Activated CD4-positive, alpha-beta T cell treated with anti-CD3 and anti-CD28 coated beads, Interleukin-2, amount 10 ng/mL, durations not matched to agents 7 days and 5 days (primary cell): Measurements from ENCODE around the gene EXOC4. TPM values are rescaled to one million over a fixed set of nuclear protein-coding genes. Genes with fewer than 3 reads are reported as not detected.

ENCODE experiments used
- CTCF ChIA-PET: fragments of 350-600 bp; sonication (Branson Sonifier 250); formaldehyde crosslinking; loops from one replicate; lab custom pipeline; 2021; ENCODE audit warnings: antibody characterized with exemption; lab: Charles Lee
- POLR2A ChIA-PET: fragments of 350-600 bp; sonication (Branson Sonifier 250); formaldehyde crosslinking; loops from one replicate; lab custom pipeline; 2021; ENCODE audit warnings: antibody characterized with exemption; lab: Charles Lee
- DNase-seq: peaks from one replicate; pipeline ENCODE4 v3.0.0-alpha.2; 2020
- H3K27ac Mint-ChIP-seq: one replicate; pipeline ENCODE4 v1.8.0; 2021; ENCODE audit warnings: mild to moderate bottlenecking, moderate library complexity, mixed read lengths
- H3K27me3 Mint-ChIP-seq: one replicate; pipeline ENCODE4 v1.8.0; 2021; ENCODE audit warnings: mixed read lengths
- H3K36me3 Mint-ChIP-seq: one replicate; pipeline ENCODE4 v1.8.0; 2021; ENCODE audit warnings: low read depth, mixed read lengths
- H3K4me1 Mint-ChIP-seq: one replicate; pipeline ENCODE4 v1.8.0; 2021; ENCODE audit warnings: mixed read lengths
- H3K4me3 Mint-ChIP-seq: one replicate; pipeline ENCODE4 v1.8.0; 2021; ENCODE audit warnings: mild to moderate bottlenecking, moderate library complexity, mixed read lengths
- H3K9me3 Mint-ChIP-seq: one replicate; pipeline ENCODE4 v1.8.0; 2021; ENCODE audit warnings: mixed read lengths
- total RNA-seq, 2 experiments: library from RNA; stranded (reverse); gene quantifications; one replicate each; pipeline ENCODE4 v1.2.3, GENCODE V29; 2021

Gene EXOC4
- total RNA-seq, 2 experiments from 2014 or later = 76.7 to 84.6 TPM

DNA sequence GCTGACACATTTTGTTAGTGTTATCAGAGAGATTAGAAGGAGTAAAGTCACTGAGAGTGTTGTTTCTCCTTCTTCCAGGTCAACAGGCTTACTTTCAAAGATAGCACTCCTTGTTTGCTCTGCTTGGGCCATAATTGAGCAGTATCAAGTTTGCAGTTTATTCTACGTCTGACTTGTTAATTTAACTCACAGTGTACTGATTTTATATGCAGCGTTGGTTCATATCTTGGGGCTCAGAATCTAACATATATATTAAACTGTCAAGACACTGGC is 430.2 kb downstream of the EXOC4 start:
- Mint-ChIP-seq H3K36me3 (peaks cover 2% of the 10 kb centered on the region), H3K27me3 (no peaks in the 10 kb centered on the region), H3K9me3 (no peaks in the 10 kb centered on the region), H3K27ac (no peak overlapping the region), H3K4me1 (peaks cover 3% of the 10 kb centered on the region), H3K4me3 (no peak overlapping the region)
- no peak for DNase-seq
- ChIA-PET POLR2A (no interaction called here), CTCF (no interaction called here)

DNA sequence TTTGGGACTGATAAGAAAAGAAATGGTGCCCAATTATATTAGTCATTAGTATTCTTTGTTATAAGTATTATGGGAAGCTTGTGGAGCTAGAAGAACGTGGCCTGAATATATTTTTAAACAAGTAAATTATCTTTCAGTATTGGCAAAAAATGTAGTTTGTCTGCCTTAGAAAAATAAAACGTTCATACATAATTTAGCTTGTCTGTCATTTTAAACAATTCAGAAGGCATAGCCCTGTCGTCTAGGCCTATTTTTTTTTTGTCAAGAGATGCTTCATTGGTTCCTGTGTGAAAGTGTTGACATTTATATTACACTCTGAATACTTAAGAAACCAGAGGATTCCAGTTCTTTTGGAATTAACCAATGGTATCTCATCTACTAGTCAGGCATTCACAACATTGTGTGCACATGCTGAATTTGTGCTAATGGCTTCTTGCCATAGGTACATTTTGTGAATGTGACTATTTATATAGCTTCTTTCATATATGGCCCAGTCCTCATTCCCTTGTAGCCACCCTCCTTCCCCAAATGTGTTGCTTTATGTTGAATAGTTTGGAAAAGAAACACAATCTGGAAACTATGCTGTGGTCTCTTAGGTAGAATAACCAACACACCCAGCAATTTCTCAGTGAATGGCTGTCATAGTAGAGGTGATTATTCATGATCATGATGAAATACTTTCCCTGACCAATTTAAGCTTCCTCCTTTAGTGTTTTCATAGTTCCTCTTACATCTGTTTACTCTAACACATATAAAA is 435.8 kb downstream of the EXOC4 start:
- Mint-ChIP-seq H3K27ac (no peak overlapping the region), H3K9me3 (no peaks in the 10 kb centered on the region), H3K27me3 (no peaks in the 10 kb centered on the region), H3K4me3 (no peak overlapping the region), H3K36me3 (peaks cover 2% of the 10 kb centered on the region), H3K4me1 (no peaks in the 10 kb centered on the region)
- no peak for DNase-seq
- POLR2A ChIA-PET = no interaction called here
- CTCF ChIA-PET = interaction anchor here (0.8 kb wide), 1 partner anchor 16 kb away, joined by 4 read pairs; no protein-coding TSS in a partner anchor

DNA sequence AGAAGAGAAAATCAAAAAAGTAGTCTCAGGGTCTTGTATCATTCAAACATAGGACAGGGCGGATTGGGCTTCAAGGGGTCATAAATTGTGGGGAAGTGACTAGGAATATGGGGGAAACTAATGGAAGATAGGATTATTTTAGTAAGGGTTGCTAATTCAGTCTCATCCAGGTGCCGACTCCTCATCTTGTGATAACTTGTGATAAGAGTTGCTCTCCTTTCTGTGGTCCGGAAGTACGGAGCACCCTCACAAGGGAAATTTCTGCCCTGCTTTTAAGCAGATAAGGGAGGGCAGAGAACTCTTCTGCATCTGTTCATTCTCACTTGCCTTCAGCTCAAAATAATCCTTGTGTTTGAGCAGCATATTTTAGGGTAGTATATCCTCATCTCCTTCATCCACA is 437.9 kb downstream of the EXOC4 start:
- DNase-seq = no peak
- ChIA-PET CTCF (no interaction called here), POLR2A (no interaction called here)
- peaks cover 3% of the 10 kb centered on the region for H3K4me1 Mint-ChIP-seq
- H3K27me3 Mint-ChIP-seq = no peaks in the 10 kb centered on the region
- peaks cover 2% of the 10 kb centered on the region for H3K36me3 Mint-ChIP-seq
- no peaks in the 10 kb centered on the region for H3K9me3 Mint-ChIP-seq
- no peak overlapping the region for H3K27ac Mint-ChIP-seq
- H3K4me3 Mint-ChIP-seq = no peak overlapping the region

DNA sequence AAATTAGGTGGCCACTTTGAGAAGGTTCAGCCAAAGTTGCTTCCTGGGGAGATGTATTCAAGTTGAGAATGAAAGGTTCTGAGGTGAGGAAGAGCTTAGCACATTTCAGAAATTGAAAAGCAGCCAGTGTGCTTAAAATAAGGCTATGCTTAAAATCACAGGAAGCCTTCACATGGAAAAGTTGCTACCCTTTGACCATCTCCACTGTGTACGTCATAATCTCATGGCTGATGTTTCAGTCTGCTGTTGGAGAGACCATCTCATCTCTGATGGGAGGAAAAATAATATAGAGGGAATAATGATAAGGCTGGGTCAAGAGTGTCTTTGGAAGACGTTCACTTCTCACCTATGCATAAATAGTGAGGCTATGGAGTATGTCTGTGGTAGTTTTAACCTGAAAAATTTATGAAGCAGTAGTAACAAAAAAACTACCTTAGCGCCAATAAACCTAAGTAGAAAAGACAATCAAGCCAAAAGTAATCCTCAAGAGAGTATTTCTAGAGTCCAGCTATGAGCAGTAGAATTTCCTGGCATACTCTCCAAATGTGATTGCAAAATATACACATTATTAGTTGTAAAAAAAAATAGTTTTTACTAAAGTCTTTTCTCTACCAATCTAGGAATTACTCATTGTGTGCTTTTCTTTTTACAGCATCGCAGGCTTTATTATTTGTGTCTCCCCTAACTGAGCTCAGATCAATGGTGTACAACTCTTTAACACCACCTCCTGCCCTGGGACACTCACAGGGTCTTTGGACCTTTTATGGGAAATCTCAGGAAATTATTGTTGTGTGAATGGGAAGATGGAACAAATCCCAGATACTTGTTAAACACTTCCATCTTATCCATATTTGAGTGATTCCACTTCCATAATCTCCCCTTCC is 439.1 kb downstream of the EXOC4 start:
- Mint-ChIP-seq H3K9me3 (no peaks in the 10 kb centered on the region), H3K27ac (no peak overlapping the region), H3K36me3 (no peaks in the 10 kb centered on the region), H3K4me3 (no peak overlapping the region), H3K4me1 (peaks cover 3% of the 10 kb centered on the region), H3K27me3 (no peaks in the 10 kb centered on the region)
- POLR2A ChIA-PET = no interaction called here
- no peak for DNase-seq
- CTCF ChIA-PET = interaction anchor here (0.6 kb wide), 2 partner anchors 260 to 896 kb away, joined by 3 read pairs; no protein-coding TSS in a partner anchor

DNA sequence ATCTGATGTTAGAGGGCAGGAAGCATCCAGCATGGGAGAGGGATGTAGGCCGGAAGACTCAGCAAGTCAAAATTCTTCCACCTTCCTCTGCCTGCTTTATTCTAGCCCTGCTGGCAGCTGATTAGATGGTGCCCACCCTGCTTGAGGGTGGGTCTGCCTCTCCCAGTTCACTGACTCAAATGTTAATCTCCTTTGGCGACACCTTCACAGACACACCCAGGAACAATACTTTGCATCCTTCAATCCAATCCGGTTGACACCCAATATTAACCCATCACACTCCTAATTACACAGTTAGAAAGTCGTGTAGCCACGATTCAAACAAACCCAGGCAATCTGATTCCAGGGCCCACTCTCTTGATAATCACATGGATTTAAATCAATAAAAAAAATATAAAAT is 440.4 kb downstream of the EXOC4 start:
- POLR2A ChIA-PET = no interaction called here
- peaks cover 3% of the 10 kb centered on the region for H3K4me1 Mint-ChIP-seq
- no peak for DNase-seq
- H3K36me3 Mint-ChIP-seq = no peaks in the 10 kb centered on the region
- CTCF ChIA-PET = no interaction called here
- H3K27me3 Mint-ChIP-seq = no peaks in the 10 kb centered on the region
- H3K9me3 Mint-ChIP-seq = no peaks in the 10 kb centered on the region
- no peak overlapping the region for H3K4me3 Mint-ChIP-seq
- no peak overlapping the region for H3K27ac Mint-ChIP-seq

DNA sequence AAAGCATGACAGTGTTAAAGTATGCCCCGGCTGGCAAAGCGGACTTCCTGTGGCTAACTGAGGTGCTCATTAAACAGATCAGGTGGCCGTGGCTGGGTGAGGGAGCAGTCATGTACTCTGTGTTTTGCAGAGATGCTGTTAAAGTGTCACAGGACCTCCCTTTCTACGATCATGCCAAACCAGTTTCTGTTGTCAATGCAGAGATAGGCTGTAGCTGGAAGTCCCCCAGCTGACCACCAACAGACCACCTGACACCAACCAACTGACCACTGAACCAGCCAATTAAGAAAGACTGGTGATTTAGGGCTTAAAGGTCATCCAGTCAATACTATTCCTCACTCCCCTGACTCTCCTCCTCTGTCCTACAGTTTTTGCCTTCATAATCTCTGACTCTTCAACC is 443.2 kb downstream of the EXOC4 start:
- peaks cover 3% of the 10 kb centered on the region for H3K4me1 Mint-ChIP-seq

DNA sequence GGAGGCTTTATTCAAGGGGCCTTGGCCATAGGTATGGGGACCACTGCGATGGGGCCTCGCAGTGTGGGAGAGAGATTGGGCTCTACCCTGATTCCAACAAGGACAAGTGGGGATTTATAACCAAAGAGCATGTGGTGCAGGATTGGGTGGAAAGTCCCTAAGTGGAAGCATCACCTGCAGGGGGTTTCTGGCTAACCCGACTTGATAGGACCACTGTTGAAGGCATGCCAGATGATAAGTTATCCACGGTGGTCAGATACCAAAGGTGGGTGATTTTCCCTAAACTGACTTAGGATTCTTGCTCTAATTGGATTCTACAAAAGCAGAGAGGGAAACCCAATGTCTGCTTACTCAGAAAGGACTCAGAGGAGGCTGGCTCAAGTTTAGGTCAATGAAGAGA is 444.7 kb downstream of the EXOC4 start:
- POLR2A ChIA-PET = no interaction called here
- no peak for DNase-seq
- Mint-ChIP-seq H3K27ac (no peak overlapping the region), H3K4me1 (peaks cover 3% of the 10 kb centered on the region), H3K9me3 (no peaks in the 10 kb centered on the region), H3K36me3 (no peaks in the 10 kb centered on the region), H3K27me3 (no peaks in the 10 kb centered on the region), H3K4me3 (no peak overlapping the region)
- CTCF ChIA-PET = no interaction called here

More for the DNA sequence above, 443.2 kb downstream of the EXOC4 start:
- no peak overlapping the region for H3K27ac Mint-ChIP-seq
- no peak for DNase-seq
- CTCF ChIA-PET = no interaction called here
- H3K4me3 Mint-ChIP-seq = no peak overlapping the region
- POLR2A ChIA-PET = no interaction called here
- H3K9me3 Mint-ChIP-seq = no peaks in the 10 kb centered on the region
- no peaks in the 10 kb centered on the region for H3K36me3 Mint-ChIP-seq
- H3K27me3 Mint-ChIP-seq = no peaks in the 10 kb centered on the region

DNA sequence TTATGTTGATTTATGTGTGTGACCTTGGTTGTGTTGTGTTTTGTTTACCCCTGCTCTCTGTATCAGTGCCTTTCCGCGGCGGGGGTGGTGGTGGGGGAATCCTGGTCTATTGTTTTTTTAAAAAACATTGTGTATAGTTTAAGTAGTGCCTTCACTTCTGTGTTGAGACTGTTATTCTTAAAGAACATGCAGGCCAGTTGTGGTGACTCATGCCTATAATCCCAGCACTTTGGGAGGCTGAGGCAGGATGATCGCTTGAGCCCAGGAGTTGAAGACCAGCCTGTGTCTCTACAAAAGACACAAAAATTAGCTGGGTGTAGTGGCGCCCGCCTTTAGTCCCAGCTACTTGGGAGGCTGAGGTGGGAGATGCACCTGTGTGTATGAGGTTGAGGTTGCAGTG is 445.2 kb downstream of the EXOC4 start:
- H3K9me3 Mint-ChIP-seq = no peaks in the 10 kb centered on the region
- no peak overlapping the region for H3K4me3 Mint-ChIP-seq
- no peak overlapping the region for H3K27ac Mint-ChIP-seq
- no peaks in the 10 kb centered on the region for H3K27me3 Mint-ChIP-seq
- POLR2A ChIA-PET = no interaction called here
- no peak for DNase-seq
- peaks cover 3% of the 10 kb centered on the region for H3K4me1 Mint-ChIP-seq
- H3K36me3 Mint-ChIP-seq = no peaks in the 10 kb centered on the region
- CTCF ChIA-PET = no interaction called here

DNA sequence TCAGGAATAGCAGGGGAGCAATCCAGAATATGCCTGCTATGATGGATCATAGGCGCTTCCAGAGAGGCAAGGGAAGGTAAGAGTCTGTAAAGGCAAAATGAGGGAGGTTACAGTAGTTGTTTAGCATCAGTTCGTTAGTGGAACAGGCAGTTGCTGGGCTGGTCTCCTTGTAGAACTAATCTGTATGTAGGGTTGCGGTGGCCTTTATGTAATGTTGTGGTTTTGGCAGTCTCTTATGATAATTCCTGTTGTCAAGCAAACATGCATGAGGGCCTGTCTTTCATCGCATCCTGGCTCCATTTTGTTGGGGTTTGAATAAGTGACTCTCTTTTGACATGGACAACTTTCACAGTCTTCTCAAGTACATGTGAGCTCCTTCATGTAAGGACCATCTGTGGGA is 446.5 kb downstream of the EXOC4 start:
- no peak overlapping the region for H3K4me3 Mint-ChIP-seq
- no peaks in the 10 kb centered on the region for H3K9me3 Mint-ChIP-seq
- H3K27me3 Mint-ChIP-seq = no peaks in the 10 kb centered on the region
- CTCF ChIA-PET = no interaction called here
- POLR2A ChIA-PET = no interaction called here
- H3K4me1 Mint-ChIP-seq = peaks cover 3% of the 10 kb centered on the region
- H3K36me3 Mint-ChIP-seq = peaks cover 2% of the 10 kb centered on the region
- no peak overlapping the region for H3K27ac Mint-ChIP-seq
- no peak for DNase-seq

DNA sequence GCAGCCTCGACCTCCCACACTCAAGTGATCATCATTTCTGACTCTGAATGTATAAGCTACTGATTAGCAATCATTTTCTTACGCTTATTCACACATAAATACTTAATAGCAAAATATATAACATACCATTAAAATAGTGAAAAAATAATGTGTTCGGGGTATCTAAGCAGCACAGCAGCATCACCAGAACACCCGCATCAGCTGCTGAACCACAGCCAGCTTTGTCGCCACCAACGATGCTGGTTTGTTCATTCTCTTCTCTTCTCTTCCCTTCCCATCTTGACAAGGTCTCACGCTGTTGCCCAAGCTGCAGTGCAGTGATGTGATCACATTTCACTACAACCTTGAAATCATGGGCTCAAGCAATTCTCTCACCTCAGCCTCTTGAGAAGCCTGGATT is 449.2 kb downstream of the EXOC4 start:
- ChIA-PET POLR2A (no interaction called here), CTCF (no interaction called here)
- no peaks in the 10 kb centered on the region for H3K9me3 Mint-ChIP-seq
- no peak overlapping the region for H3K27ac Mint-ChIP-seq
- peaks cover 2% of the 10 kb centered on the region for H3K36me3 Mint-ChIP-seq
- H3K4me3 Mint-ChIP-seq = no peak overlapping the region
- no peaks in the 10 kb centered on the region for H3K4me1 Mint-ChIP-seq
- no peak for DNase-seq
- H3K27me3 Mint-ChIP-seq = no peaks in the 10 kb centered on the region

DNA sequence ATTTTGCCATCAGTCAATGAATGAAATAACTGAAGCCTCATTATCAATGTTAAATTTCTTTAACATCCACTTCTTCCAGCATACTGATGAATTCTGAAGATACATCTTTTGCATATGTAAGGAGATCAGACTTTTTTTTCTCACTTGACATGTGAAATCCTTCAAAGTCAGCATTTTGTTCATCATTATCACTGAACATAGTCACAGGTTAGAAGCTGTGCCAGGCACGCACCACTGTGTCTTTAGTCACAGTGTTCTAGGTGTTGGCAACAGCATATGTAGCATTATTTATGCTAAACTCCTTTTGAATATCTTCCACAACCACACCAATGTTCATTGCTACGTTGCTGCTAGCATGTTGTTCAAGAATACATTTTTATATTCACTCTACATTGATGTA is 450.1 kb downstream of the EXOC4 start:
- DNase-seq = no peak
- H3K27ac Mint-ChIP-seq = no peak overlapping the region
- H3K27me3 Mint-ChIP-seq = no peaks in the 10 kb centered on the region
- ChIA-PET POLR2A (no interaction called here), CTCF (no interaction called here)
- no peaks in the 10 kb centered on the region for H3K4me1 Mint-ChIP-seq
- H3K9me3 Mint-ChIP-seq = no peaks in the 10 kb centered on the region
- H3K36me3 Mint-ChIP-seq = peaks cover 2% of the 10 kb centered on the region
- no peak overlapping the region for H3K4me3 Mint-ChIP-seq

DNA sequence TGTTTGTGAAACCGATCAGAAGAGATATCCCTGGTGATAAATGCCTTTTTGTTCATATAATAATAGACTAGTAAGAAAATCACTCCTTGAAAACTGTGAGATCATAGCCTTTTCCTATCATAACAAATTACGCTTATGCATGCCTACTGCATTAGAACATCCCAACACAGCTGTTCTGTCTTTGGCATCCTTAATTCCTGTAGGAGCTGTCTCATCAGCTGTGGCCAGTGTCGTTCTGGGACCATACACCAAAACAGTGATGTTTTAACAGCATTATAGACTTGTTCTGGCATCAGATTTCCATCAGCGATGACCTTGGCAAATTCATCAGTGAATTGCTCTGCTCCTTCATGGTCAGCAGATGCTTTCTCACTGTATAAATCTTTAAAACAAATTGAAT is 450.7 kb downstream of the EXOC4 start:
- peaks cover 2% of the 10 kb centered on the region for H3K36me3 Mint-ChIP-seq
- H3K27me3 Mint-ChIP-seq = no peaks in the 10 kb centered on the region
- H3K9me3 Mint-ChIP-seq = no peaks in the 10 kb centered on the region
- H3K27ac Mint-ChIP-seq = no peak overlapping the region
- DNase-seq = no peak
- POLR2A ChIA-PET = no interaction called here
- H3K4me1 Mint-ChIP-seq = no peaks in the 10 kb centered on the region
- no peak overlapping the region for H3K4me3 Mint-ChIP-seq
- CTCF ChIA-PET = no interaction called here

DNA sequence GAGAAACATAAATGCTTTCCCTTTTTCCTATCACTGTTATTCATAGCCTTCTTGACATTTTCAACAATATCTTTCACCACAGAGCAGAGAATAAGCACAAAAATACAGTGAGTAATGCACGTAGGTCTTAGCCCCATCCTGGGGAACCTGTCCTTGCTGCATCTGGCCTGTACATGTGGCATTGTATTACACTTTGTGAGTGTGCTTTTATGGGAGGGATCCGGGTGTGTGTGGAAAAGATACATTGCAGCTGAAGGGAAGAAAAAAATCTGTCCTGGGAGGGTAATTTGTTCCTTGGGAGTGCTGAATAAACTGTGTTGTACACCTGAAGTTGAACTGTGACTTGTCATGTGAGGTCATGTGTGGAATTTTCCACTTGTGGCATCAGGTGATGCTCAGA is 451.6 kb downstream of the EXOC4 start:
- ChIA-PET CTCF (interaction anchor here (0.5 to 0.6 kb wide), 2 partner anchors 11 to 255 kb away, joined by 3 read pairs; no protein-coding TSS in a partner anchor), POLR2A (no interaction called here)
- peaks cover 2% of the 10 kb centered on the region for H3K36me3 Mint-ChIP-seq
- no peak overlapping the region for H3K4me3 Mint-ChIP-seq
- H3K27me3 Mint-ChIP-seq = no peaks in the 10 kb centered on the region
- H3K9me3 Mint-ChIP-seq = no peaks in the 10 kb centered on the region
- H3K4me1 Mint-ChIP-seq = no peaks in the 10 kb centered on the region
- no peak for DNase-seq
- H3K27ac Mint-ChIP-seq = no peak overlapping the region
